WTC11 (cell line): ENCODE results near the gene HECW1. TPM values are rescaled to one million over a fixed set of nuclear protein-coding genes. Genes with fewer than 3 reads are reported as not detected.

Experiments used
- ATAC-seq: fragments of 200-7000 bp; cut with Tn5 transposase; 2 replicates; pipeline ENCODE4 v1.10.0; 2021; ENCODE audit warnings: mild to moderate bottlenecking, moderate library complexity
- CTCF ChIA-PET: fragments of 300-600 bp; sonication (Branson Sonifier 250); formaldehyde crosslinking; loops from one replicate; lab custom pipeline; 2021; ENCODE audit warnings: antibody characterized with exemption; lab: Charles Lee
- POLR2A ChIA-PET: fragments of 350-600 bp; sonication (Branson Sonifier 250); formaldehyde crosslinking; loops from one replicate; lab custom pipeline; 2021; ENCODE audit warnings: antibody characterized with exemption; lab: Charles Lee
- DNase-seq: peaks from one replicate; pipeline ENCODE4 v3.0.0; 2021; ENCODE audit warnings: low spot score
- H3K27ac Mint-ChIP-seq: 2 replicates; pipeline ENCODE4 v1.8.0; 2021; ENCODE audit warnings: mixed read lengths
- H3K27me3 Mint-ChIP-seq: 2 replicates; pipeline ENCODE4 v1.8.0; 2021; ENCODE audit warnings: low read depth, mild to moderate bottlenecking, moderate library complexity, mixed read lengths
- H3K36me3 Mint-ChIP-seq: 2 replicates; pipeline ENCODE4 v1.8.0; 2021; ENCODE audit warnings: mixed read lengths
- H3K4me1 Mint-ChIP-seq: 2 replicates; pipeline ENCODE4 v1.8.0; 2022; ENCODE audit warnings: mixed read lengths
- H3K4me3 Mint-ChIP-seq: 2 replicates; pipeline ENCODE4 v1.8.0; 2021; ENCODE audit warnings: mild to moderate bottlenecking, moderate library complexity, mixed read lengths
- H3K9me3 Mint-ChIP-seq: 2 replicates; pipeline ENCODE4 v1.8.0; 2021; ENCODE audit warnings: mixed read lengths
- ATF1 ChIP-seq: sonication (generic); formaldehyde crosslinking; IDR thresholded peaks from 2 replicates; pipeline ENCODE4 v1.8.1; 2023; ENCODE audit warnings: mild to moderate bottlenecking, moderate library complexity, missing genetic modification reagents
- CREB1 ChIP-seq: sonication (generic); formaldehyde crosslinking; IDR thresholded peaks from 2 replicates; pipeline ENCODE4 v1.8.0; 2023; ENCODE audit warnings: mild to moderate bottlenecking, missing genetic modification reagents
- E2F1 ChIP-seq: sonication (generic); formaldehyde crosslinking; IDR thresholded peaks from 2 replicates; pipeline ENCODE4 v1.8.0; 2022; ENCODE audit warnings: mild to moderate bottlenecking, missing genetic modification reagents
- ELF4 ChIP-seq: sonication (generic); formaldehyde crosslinking; IDR thresholded peaks from 2 replicates; pipeline ENCODE4 v1.8.1; 2022; ENCODE audit warnings: low read depth, mild to moderate bottlenecking, moderate library complexity, missing genetic modification reagents
- ERG ChIP-seq: fragments of 250-450 bp; sonication (Bioruptor Pico); IDR thresholded peaks from 2 replicates; pipeline ENCODE4 v1.8.0; 2021; ENCODE audit warnings: mild to moderate bottlenecking
- GTF2I ChIP-seq: fragments of 250-450 bp; sonication (Bioruptor Pico); conservative IDR thresholded peaks from 2 replicates; pipeline ENCODE4 v1.4.0; 2021; ENCODE audit warnings: mild to moderate bottlenecking
- HMGA2 ChIP-seq: fragments of 250-450 bp; sonication (Bioruptor Pico); IDR thresholded peaks from 2 replicates; pipeline ENCODE4 v1.4.0; 2021; ENCODE audit warnings: mild to moderate bottlenecking, moderate library complexity
- JAZF1 ChIP-seq: fragments of 250-450 bp; sonication (Bioruptor Pico); IDR thresholded peaks from 2 replicates; pipeline ENCODE4 v1.9.0; 2021; ENCODE audit warnings: moderate library complexity, mild to moderate bottlenecking, inconsistent platforms
- JUN ChIP-seq: sonication (generic); formaldehyde crosslinking; IDR thresholded peaks from 2 replicates; pipeline ENCODE4 v1.8.0; 2023; ENCODE audit warnings: mild to moderate bottlenecking, missing genetic modification reagents
- MAX ChIP-seq: sonication (generic); formaldehyde crosslinking; IDR thresholded peaks from 2 replicates; pipeline ENCODE4 v1.8.0; 2022; ENCODE audit warnings: mild to moderate bottlenecking, missing genetic modification reagents
- NFATC4 ChIP-seq: fragments of 250-450 bp; sonication (Bioruptor Pico); IDR thresholded peaks from 2 replicates; pipeline ENCODE4 v1.9.0; 2021; ENCODE audit warnings: mild to moderate bottlenecking
- OVOL2 ChIP-seq: fragments of 250-450 bp; sonication (Bioruptor Pico); IDR thresholded peaks from 2 replicates; pipeline ENCODE4 v1.9.0; 2021; ENCODE audit warnings: mild to moderate bottlenecking, borderline replicate concordance
- PRRX2 ChIP-seq: fragments of 250-450 bp; sonication (Bioruptor Pico); IDR thresholded peaks from 2 replicates; pipeline ENCODE4 v1.8.0; 2021; ENCODE audit warnings: mild to moderate bottlenecking
- SMAD3 ChIP-seq: sonication (generic); formaldehyde crosslinking; IDR thresholded peaks from 2 replicates; pipeline ENCODE4 v1.8.0; 2022; ENCODE audit warnings: missing genetic modification reagents, mild to moderate bottlenecking, borderline replicate concordance
- TEAD1 ChIP-seq: sonication (generic); formaldehyde crosslinking; IDR thresholded peaks from 2 replicates; pipeline ENCODE4 v1.8.0; 2022; ENCODE audit warnings: mild to moderate bottlenecking, missing genetic modification reagents
- ZNF121 ChIP-seq: sonication (generic); formaldehyde crosslinking; IDR thresholded peaks from 2 replicates; pipeline ENCODE4 v1.8.0; 2023; ENCODE audit warnings: missing genetic modification reagents
- ZNF138 ChIP-seq: sonication (generic); formaldehyde crosslinking; conservative IDR thresholded peaks from 2 replicates; pipeline ENCODE4 v1.8.1; 2022; ENCODE audit warnings: mild to moderate bottlenecking, moderate library complexity, missing genetic modification reagents
- ZNF232 ChIP-seq: sonication (generic); formaldehyde crosslinking; IDR thresholded peaks from 2 replicates; pipeline ENCODE4 v1.8.0; 2022; ENCODE audit warnings: mild to moderate bottlenecking, missing genetic modification reagents
- ZNF263 ChIP-seq: sonication (generic); formaldehyde crosslinking; IDR thresholded peaks from 2 replicates; pipeline ENCODE4 v1.8.1; 2022; ENCODE audit warnings: low read depth, mild to moderate bottlenecking, moderate library complexity, missing genetic modification reagents
- total RNA-seq: library from RNA; stranded (reverse); gene quantifications from 3 replicates; pipeline ENCODE4 v1.2.3, GENCODE V29; 2021
- TF ChIP-seq, protein P1 (sequence below): sonication (generic); formaldehyde crosslinking; IDR thresholded peaks from 2 replicates; pipeline ENCODE4 v1.8.1; 2022; ENCODE audit warnings: low read depth, missing genetic modification reagents, borderline replicate concordance
- TF ChIP-seq, protein P2 (sequence below): sonication (generic); formaldehyde crosslinking; IDR thresholded peaks from 2 replicates; pipeline ENCODE4 v1.8.0; 2022; ENCODE audit warnings: mild to moderate bottlenecking, missing genetic modification reagents

Gene HECW1
- total RNA-seq, 1 experiment from 2014 or later = 6.1 TPM

GRCh38 chr7:43377196-43377960 is 264.9 kb downstream of the HECW1 start (continued):
- TF ChIP-seq, protein P1, sequence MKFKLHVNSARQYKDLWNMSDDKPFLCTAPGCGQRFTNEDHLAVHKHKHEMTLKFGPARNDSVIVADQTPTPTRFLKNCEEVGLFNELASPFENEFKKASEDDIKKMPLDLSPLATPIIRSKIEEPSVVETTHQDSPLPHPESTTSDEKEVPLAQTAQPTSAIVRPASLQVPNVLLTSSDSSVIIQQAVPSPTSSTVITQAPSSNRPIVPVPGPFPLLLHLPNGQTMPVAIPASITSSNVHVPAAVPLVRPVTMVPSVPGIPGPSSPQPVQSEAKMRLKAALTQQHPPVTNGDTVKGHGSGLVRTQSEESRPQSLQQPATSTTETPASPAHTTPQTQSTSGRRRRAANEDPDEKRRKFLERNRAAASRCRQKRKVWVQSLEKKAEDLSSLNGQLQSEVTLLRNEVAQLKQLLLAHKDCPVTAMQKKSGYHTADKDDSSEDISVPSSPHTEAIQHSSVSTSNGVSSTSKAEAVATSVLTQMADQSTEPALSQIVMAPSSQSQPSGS (CRISPR knock-in tag) = no peak
- TF ChIP-seq GTF2I (no peak), SMAD3 (no peak), ZNF138 (no peak), ERG (CRISPR knock-in tag) (no peak), ATF1 (CRISPR knock-in tag) (no peak), ZNF121 (CRISPR knock-in tag) (no peak), OVOL2 (CRISPR knock-in tag) (no peak), E2F1 (CRISPR knock-in tag) (no peak), ELF4 (CRISPR knock-in tag) (no peak), MAX (no peak), PRRX2 (CRISPR knock-in tag) (no peak), TEAD1 (CRISPR knock-in tag) (no peak)
- TF ChIP-seq, protein P2, sequence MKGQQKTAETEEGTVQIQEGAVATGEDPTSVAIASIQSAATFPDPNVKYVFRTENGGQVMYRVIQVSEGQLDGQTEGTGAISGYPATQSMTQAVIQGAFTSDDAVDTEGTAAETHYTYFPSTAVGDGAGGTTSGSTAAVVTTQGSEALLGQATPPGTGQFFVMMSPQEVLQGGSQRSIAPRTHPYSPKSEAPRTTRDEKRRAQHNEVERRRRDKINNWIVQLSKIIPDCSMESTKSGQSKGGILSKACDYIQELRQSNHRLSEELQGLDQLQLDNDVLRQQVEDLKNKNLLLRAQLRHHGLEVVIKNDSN (CRISPR knock-in tag) = no peak

GRCh38 chr7:43379210-43379609 is 266.8 kb downstream of the HECW1 start:
- POLR2A ChIA-PET = no interaction called here
- DNase-seq = no peak
- ATAC-seq = no peak
- H3K36me3 Mint-ChIP-seq = no peaks in the 10 kb centered on the region
- TF ChIP-seq JUN (CRISPR knock-in tag) (no peak), JAZF1 (CRISPR knock-in tag) (no peak), HMGA2 (CRISPR knock-in tag) (no peak), ZNF263 (CRISPR knock-in tag) (no peak), ZNF232 (CRISPR knock-in tag) (no peak), CREB1 (CRISPR knock-in tag) (no peak), NFATC4 (CRISPR knock-in tag) (no peak)
- H3K9me3 Mint-ChIP-seq = peaks cover 8% of the 10 kb centered on the region
- H3K27ac Mint-ChIP-seq = peak overlapping the region; percentile 14; the same call in 1 of the 2 replicates
- CTCF ChIA-PET = interaction anchor here (1.0 kb wide), 1 partner anchor 61 kb away, joined by 3 read pairs; no protein-coding TSS in a partner anchor
- H3K27me3 Mint-ChIP-seq = no peaks in the 10 kb centered on the region
- peaks cover 23% of the 10 kb centered on the region for H3K4me1 Mint-ChIP-seq
- no peak overlapping the region for H3K4me3 Mint-ChIP-seq
